Measurements from ENCODE around the gene RNF151.
A peak's percentile ranks its signal among the peaks of the same experiment; 100 is the strongest.
"Not testable (repeated sequence)": the region's sequence is repeated elsewhere in the genome, so short reads cannot be mapped to it uniquely, and the experiment has no call there.

GRCh38 chr16:1962161-1963153 lies 4.2 kb upstream of the RNF151 start:
- 0 out of 2 replicates have a peak, but pooled peaks have one; percentile 13 for TF ChIP-seq POLR2AphosphoS5 (IDR thresholded peaks at IDR 0.05; ENCODE audit: low read length)
- TF ChIP-seq USF1 (IDR thresholded peaks at IDR 0.05; ENCODE audit: borderline replicate concordance, extremely low read length, insufficient read depth, low read depth, low read length); RFX5 (IDR thresholded peaks at IDR 0.05; ENCODE audit: low read depth, low read length); MTA3 (IDR thresholded peaks at IDR 0.05; ENCODE audit: borderline replicate concordance, low read length); CHD2 (IDR thresholded peaks at IDR 0.05; ENCODE audit: borderline replicate concordance, low read depth, low read length); CBFB (IDR thresholded peaks at IDR 0.05; ENCODE audit: low read depth); CTCF (IDR thresholded peaks at IDR 0.05 in 2 of 3, conservative IDR thresholded peaks at IDR 0.05 in 1 of 3; ENCODE audit: control insufficient read depth in 2 of 3, extremely low read depth in 1 of 3, insufficient read depth in 1 of 3, low read depth in 3 of 3, low read length in 3 of 3); HDAC6 (IDR thresholded peaks at IDR 0.05; ENCODE audit: unreplicated experiment); MAX (IDR thresholded peaks at IDR 0.05; ENCODE audit: low read depth, low read length): not testable (repeated sequence)

All from GM12878 (cell line).